ENCODE measurements around the gene GRID2IP.

GRID2IP gene

DNA sequence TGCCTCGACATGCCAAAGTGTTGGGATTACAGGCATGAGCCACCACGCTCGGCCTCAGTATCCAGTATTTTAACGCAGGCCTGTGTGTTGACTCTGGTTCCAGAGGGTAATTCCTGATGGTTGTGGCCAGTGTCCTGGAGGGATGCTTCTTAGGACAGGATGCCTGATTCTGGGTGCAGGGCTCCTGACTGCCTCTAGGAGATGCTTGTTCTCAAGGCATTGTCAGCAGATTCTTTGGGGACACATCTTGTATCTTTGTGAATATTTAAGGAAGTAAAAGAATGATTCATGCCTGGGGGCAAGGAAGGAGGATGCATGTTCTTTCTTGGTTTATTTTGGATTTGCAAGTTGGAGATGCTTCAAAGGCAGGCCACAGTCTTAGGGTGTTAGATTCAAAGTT, 28.2 kb upstream of the GRID2IP start:
- no peak overlapping the region for H3K4me3 ChIP-seq (ENCODE audit: low read depth, low read length)
- TF ChIP-seq, protein P1, sequence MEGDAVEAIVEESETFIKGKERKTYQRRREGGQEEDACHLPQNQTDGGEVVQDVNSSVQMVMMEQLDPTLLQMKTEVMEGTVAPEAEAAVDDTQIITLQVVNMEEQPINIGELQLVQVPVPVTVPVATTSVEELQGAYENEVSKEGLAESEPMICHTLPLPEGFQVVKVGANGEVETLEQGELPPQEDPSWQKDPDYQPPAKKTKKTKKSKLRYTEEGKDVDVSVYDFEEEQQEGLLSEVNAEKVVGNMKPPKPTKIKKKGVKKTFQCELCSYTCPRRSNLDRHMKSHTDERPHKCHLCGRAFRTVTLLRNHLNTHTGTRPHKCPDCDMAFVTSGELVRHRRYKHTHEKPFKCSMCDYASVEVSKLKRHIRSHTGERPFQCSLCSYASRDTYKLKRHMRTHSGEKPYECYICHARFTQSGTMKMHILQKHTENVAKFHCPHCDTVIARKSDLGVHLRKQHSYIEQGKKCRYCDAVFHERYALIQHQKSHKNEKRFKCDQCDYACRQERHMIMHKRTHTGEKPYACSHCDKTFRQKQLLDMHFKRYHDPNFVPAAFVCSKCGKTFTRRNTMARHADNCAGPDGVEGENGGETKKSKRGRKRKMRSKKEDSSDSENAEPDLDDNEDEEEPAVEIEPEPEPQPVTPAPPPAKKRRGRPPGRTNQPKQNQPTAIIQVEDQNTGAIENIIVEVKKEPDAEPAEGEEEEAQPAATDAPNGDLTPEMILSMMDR (IDR thresholded peaks at IDR 0.05; ENCODE audit: low read depth, low read length), result 0 out of 2 replicates have a peak, but pooled peaks have one; percentile 14

DNA sequence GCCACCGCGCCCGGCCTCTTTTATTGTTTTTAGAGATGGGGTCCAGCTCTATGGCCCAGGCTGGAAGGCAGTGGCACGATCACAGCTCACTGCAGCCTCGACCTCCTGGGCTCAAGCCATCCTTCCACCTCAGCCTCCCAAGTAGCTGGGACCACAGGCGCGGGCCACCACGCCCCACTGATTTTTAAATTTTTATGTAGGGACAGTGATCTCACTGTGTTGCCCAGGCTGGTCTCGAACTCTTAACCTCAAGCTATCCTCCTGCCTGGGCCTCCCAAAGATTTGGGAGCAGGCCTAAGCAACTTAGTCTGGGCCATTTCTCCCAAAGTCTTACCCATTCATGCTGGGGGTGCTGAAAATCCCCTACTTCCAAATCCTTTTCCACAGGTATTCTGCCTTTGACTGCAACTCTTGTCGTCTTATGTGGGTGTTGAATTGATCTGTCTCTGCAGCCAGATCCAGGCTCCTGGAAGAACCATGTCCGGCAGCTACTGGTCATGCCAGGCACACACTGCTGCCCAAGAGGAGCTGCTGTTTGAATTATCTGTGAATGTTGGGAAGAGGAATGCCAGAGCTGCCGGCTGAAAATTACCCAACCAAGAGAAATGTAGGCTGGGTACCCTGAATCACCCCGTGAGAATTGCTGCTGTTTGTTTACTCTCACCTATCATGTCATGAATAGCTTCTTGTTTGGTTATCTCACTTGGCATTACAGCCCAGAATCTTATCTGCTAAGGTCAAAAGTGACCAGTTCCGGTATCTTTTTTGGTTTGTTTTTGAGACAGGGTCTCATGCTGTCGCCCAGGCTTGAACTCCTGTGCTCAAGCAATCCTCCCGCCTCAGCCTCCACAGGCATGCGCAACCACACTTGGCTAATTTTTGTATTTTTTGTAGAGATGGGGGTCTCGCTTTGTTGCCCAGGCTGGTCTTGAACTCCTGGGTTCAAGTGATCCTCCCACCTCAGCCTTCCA, 27.1 kb upstream of the GRID2IP start:
- H3K4me3 ChIP-seq (ENCODE audit: low read depth, low read length), result peak overlapping the region; percentile 67
- TF ChIP-seq, protein P1 (IDR thresholded peaks at IDR 0.05; ENCODE audit: low read depth, low read length), result no peak

DNA sequence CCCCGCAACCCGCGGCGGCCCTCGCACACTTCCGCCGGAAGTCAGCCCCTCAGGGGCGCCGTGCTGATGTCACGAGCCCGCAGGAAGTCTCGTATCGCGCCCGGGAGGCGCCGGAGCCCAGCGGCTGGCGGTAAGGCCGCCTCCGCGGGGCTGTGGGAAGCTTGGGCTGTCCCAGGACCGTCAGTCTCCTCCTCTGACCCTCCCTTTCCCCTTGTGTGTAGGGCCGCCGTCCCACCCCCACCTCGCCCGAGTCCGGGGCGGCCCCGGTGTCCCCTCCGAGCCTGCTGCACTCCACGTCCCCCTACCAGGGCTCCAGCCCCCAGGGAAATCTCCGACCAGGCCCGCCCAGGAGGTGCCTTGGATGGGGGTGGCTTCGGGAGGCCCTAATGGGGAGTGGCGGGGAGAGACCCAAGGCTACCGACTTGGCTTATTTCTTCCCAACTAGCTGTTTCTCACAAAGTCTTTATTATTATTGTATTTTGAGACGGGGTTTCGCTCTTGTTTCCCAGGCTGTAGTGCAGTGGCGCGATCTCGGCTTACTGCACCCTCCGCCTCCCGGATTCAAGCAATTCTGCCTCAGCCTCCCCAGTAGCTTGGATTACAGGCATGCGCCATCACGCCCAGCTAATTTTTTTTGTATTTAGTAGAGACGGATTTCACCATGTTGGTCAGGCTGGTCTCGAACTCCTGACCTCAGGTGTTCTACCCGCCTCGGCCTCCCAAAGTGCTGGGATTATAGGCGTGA, 26.3 kb upstream of the GRID2IP start, which contains the start of gene ZDHHC4:
ZDHHC4 (plus strand) TSS at position 86 of the 745 bp plus-strand sequence. CDS start 3,108 bp downstream, outside the sequence.
- TF ChIP-seq, protein P1 (IDR thresholded peaks at IDR 0.05; ENCODE audit: low read depth, low read length), result no peak
- peak within 1 kb of the TSS; percentile 67 for H3K4me3 ChIP-seq (ENCODE audit: low read depth, low read length)

DNA sequence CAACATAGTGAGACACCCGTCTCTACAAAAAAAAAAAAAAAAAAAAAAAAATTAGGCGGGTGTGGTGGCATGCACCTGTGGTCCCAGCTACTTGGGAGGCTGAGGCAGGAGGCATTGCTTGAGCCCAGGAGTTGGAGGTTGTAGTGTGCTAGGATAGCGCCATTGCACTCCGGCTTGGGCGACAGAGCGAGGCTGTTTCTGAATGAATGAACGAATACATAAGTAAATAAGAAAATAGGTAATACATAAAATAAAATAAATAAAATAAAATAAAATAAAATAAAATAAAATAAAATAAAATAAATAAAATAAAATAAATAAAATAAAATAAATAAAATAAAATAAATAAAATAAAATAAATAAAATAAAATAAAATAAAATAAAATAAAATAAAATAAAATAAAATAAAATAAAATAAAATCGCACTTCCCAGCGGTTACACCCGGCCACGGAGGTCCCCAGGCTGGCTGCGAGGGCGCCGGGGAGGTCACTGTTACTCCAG, 25.7 kb upstream of the GRID2IP start:
- H3K4me3 ChIP-seq (ENCODE audit: low read depth, low read length), result peak overlapping the region; percentile 67

DNA sequence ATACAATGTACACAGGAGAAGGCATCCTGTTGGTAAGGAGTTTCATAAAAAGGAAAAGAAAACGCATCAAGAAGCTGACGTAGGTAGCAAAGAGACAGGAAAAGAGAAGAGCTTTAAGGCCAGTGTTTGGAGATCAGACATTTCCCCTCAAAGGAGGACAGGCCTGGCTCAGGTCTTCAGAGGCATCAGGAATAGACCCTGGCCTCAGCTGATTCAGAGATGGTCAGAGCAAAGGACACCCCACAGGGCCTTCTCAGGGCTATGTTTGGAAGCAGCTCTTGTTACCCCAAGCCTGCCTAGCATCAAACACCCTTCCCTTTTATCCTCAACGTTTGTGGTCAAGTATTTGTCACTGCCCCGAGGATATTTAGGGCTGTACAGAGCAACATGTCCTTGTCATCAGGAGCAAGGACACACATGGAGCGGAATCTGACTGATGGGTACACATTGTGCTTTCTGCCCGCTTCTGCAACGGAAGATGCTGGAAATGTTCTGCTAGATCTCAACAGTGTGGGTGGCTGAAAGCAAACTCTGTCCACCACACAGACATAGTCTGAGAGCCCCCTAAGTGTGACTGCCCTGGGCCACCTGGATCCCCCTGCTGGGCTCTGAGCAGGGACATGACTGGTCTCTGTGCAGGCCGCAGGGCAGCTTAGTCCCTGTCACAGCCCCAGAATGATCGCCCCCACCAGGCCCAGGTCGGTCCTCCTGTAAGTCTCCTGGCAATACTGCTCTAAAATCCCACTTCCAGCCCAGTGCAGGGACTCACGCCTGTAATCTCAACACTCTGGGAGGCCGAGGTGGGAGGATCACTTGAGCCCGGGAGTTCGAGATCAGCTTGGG, 25.0 kb upstream of the GRID2IP start:
- TF ChIP-seq, protein P1 (IDR thresholded peaks at IDR 0.05; ENCODE audit: low read depth, low read length), result no peak
- H3K4me3 ChIP-seq (ENCODE audit: low read depth, low read length), result peak overlapping the region; percentile 67

DNA sequence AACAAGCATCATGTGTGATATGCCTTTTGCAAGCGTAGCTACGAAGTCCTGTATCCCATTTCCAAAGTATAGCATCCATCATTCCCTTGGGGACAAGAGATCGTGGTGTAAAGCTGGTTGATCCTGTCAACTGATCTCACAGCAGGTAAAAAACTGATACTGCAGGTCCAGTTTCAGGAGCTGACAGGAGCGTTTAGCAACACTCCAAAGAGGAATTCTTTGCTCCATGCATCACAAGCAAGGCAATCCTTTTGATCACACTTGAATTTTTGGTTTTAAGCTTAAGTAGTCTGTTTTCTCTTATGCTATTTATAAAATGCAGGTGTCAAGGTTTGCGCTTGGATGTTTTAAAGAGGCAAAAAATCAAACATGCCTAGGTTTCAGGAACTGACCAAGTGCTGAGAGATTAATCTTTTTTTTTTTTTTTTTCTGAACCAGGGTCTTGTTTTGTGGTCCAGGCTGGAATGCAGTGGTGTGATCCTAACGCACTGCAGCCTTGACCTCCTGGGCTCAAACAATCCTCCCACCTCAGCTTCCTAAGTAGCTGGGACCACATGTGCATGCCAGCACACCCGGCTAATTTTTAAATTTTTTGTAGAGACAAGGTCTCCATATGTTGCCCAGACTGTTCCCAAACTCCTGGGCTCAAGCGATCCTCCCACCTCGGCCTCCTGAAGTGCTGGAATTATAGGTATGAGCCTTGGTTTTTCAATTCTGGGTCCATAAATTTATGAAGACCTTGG, 24.2 kb upstream of the GRID2IP start:
- TF ChIP-seq, protein P1 (IDR thresholded peaks at IDR 0.05; ENCODE audit: low read depth, low read length), result no peak

More for the DNA sequence above, 24.2 kb upstream of the GRID2IP start:
- no peak overlapping the region for H3K4me3 ChIP-seq (ENCODE audit: low read depth, low read length)

All from WI38 (cell line).